Mucosa of gallbladder (tissue), 1 donor: ENCODE measurements around the gene DIS3L2. TPM values are rescaled to one million over a fixed set of nuclear protein-coding genes. Genes with fewer than 3 reads are reported as not detected.
"Not testable (repeated sequence)": the region's sequence is repeated elsewhere in the genome, so short reads cannot be mapped to it uniquely, and the experiment has no call there.

Source experiments
- DNase-seq: peaks from one replicate; pipeline ENCODE4 v3.0.0-alpha.2; 2020; ENCODE audit warnings: low spot score
- total RNA-seq: library from RNA; stranded (reverse); gene quantifications from one replicate; pipeline ENCODE4 v1.2.1, GENCODE V29; 2021
- donor health status: DM: no; HTN: no; CAD: no.

Gene DIS3L2
- total RNA-seq, 1 donor from 2014 or later, result 36.3 TPM

GRCh38 chr2:232295971-232296370 is 334.5 kb downstream of the DIS3L2 start:
- DNase-seq, result no peak

GRCh38 chr2:232296776-232297525 is 335.4 kb downstream of the DIS3L2 start:
- no peak for DNase-seq

- no peak for DNase-seq
Measured at GRCh38 chr2:232299084-232299483, 337.6 kb downstream of the DIS3L2 start.

- no peak for DNase-seq
Measured at GRCh38 chr2:232299927-232300674, 338.6 kb downstream of the DIS3L2 start.

GRCh38 chr2:232300894-232301387 is 339.4 kb downstream of the DIS3L2 start:
- DNase-seq, result no peak

- no peak for DNase-seq
Measured at GRCh38 chr2:232304236-232304635, 342.7 kb downstream of the DIS3L2 start.

- DNase-seq, result no peak
Measured at GRCh38 chr2:232306741-232307305, 345.3 kb downstream of the DIS3L2 start.

- no peak for DNase-seq
Measured at GRCh38 chr2:232307854-232308253, 346.3 kb downstream of the DIS3L2 start.

- no peak for DNase-seq
Measured at GRCh38 chr2:232308986-232309385, 347.5 kb downstream of the DIS3L2 start.

- DNase-seq, result no peak
Measured at GRCh38 chr2:232309592-232309991, 348.1 kb downstream of the DIS3L2 start.

- no peak for DNase-seq
Measured at GRCh38 chr2:232310121-232310520, 348.6 kb downstream of the DIS3L2 start.

- DNase-seq, result no peak
Measured at GRCh38 chr2:232310696-232311095, 349.2 kb downstream of the DIS3L2 start.

GRCh38 chr2:232313645-232314044 is 352.1 kb downstream of the DIS3L2 start:
- DNase-seq, result not testable (repeated sequence)

- DNase-seq, result peak; percentile 69
Measured at GRCh38 chr2:232315049-232315922, 353.8 kb downstream of the DIS3L2 start.

- DNase-seq, result no peak
Measured at GRCh38 chr2:232315923-232316299, 354.4 kb downstream of the DIS3L2 start.

- no peak for DNase-seq
Measured at GRCh38 chr2:232316461-232317330, 355.2 kb downstream of the DIS3L2 start.

GRCh38 chr2:232318169-232318855 is 356.8 kb downstream of the DIS3L2 start:
- no peak for DNase-seq

- DNase-seq, result no peak
Measured at GRCh38 chr2:232319067-232319802, 357.7 kb downstream of the DIS3L2 start.

GRCh38 chr2:232319803-232320442 is 358.4 kb downstream of the DIS3L2 start:
- no peak for DNase-seq
